ENCODE results near the gene SETD6. TPM values are rescaled to one million over a fixed set of nuclear protein-coding genes. Genes with fewer than 3 reads are reported as not detected.
"Not testable (repeated sequence)": the region's sequence is repeated elsewhere in the genome, so short reads cannot be mapped to it uniquely, and the experiment has no call there.

The SETD6 gene, protein sequence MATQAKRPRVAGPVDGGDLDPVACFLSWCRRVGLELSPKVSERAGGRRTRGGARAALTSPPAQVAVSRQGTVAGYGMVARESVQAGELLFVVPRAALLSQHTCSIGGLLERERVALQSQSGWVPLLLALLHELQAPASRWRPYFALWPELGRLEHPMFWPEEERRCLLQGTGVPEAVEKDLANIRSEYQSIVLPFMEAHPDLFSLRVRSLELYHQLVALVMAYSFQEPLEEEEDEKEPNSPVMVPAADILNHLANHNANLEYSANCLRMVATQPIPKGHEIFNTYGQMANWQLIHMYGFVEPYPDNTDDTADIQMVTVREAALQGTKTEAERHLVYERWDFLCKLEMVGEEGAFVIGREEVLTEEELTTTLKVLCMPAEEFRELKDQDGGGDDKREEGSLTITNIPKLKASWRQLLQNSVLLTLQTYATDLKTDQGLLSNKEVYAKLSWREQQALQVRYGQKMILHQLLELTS
- total RNA-seq = 15.7 and 17.6 TPM in 2 replicates

DNA sequence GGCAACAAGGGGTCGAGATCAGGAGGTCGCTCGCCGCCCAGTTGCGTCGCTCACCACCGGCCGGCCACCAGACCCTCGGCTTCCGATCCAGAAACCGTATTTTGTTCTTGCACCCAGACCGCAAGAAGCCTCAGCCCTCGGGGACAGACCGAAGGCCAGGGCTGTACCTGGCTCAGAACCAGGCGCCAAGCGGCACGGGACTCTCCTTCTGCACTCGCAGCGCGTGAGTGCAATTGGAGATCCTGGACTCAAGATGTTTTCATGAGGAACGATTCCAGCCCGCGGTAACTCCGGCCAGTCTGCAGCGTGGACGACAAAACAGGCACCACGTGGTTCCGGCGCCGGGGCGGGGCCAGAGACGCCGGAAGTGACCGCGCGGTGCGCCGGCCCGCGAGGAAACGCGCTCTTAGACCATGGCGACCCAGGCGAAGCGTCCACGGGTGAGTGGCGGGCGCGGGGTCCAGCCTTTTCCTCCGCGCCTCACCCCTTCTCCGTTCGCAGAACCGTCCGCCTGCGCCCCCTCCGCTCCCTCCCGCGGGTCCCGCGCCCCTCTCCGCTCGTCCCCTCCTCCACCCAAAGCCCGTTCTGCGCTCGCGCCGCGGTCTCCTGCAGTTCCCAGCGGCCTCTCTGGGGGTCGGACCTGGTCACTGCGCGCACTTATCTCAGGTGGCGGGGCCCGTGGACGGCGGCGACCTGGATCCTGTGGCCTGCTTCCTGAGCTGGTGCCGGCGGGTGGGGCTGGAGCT, at the start of gene SETD6:
SETD6 (plus strand) TSS at position 393 of the 746 bp plus-strand sequence; CDS start at position 414, 21 bp downstream.
- intact Hi-C loops (cut with micrococcal nuclease) = loop anchor here (1.0 to 5.0 kb wide), 3 partner anchors 42 to 167 kb away; partner anchors contain the start of genes CNOT1 and SLC38A7

DNA sequence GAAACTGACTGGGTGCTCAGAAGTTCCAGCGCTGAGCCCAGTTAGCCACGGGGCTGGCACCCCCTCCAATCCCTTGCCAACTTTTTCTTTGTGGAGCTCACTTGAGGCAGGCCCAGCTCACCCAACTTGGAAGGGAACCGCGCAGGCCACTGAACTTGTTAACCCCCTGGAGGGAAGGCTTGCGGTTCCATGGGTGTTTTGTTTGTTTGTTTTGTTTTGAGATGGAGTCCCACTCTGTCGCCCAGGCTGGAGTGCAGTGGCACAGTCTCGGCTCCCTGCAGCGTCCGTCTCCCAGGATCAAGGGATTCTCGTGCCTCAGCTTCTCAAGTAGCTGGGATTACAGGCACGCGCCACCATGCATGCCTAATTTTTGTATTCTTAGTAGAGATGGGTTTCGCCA, 49.5 kb upstream of the SETD6 start:
- intact Hi-C loops (cut with micrococcal nuclease) = no loop called here

DNA sequence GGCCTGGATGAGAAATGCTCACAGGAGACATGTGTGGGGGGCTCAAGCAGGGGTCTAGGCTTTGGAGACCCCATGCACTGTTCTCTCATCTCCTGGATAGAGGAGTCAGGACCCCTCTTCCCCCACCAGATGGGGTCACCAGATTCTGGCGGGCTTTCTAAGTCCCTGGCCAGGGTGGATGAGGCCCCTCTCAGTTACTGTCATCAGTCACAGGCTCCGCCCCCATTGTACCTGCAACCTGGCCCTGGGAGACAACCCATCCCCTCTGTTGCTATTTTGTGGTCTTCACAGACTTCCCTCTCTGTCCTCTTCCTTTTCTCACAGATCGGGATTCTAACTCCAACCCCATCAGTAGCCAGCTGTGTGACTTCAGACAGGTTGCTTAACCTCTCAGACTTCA, 48.9 kb upstream of the SETD6 start:
- intact Hi-C loops (cut with micrococcal nuclease) = no loop called here

DNA sequence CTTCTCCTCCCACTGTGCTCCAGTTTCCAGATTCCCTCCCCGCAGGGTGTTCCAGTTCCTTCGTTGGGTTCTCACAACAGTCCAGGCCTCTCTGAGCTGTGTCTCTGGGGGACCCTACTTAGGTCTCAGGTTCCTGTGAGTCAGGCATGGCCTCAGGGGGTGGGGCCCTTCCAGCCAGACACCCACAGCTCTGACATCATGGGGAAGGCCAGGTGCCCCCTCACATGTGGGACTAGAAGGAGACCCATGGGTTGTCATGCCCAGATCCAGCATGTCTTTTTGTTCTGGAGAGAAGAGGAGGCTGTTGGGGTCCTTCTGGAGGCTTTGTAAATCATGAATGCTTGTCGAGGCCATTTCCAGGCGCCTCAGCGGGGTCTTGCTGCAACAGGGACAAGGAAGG, 47.4 kb upstream of the SETD6 start:
- intact Hi-C loops (cut with micrococcal nuclease) = no loop called here

DNA sequence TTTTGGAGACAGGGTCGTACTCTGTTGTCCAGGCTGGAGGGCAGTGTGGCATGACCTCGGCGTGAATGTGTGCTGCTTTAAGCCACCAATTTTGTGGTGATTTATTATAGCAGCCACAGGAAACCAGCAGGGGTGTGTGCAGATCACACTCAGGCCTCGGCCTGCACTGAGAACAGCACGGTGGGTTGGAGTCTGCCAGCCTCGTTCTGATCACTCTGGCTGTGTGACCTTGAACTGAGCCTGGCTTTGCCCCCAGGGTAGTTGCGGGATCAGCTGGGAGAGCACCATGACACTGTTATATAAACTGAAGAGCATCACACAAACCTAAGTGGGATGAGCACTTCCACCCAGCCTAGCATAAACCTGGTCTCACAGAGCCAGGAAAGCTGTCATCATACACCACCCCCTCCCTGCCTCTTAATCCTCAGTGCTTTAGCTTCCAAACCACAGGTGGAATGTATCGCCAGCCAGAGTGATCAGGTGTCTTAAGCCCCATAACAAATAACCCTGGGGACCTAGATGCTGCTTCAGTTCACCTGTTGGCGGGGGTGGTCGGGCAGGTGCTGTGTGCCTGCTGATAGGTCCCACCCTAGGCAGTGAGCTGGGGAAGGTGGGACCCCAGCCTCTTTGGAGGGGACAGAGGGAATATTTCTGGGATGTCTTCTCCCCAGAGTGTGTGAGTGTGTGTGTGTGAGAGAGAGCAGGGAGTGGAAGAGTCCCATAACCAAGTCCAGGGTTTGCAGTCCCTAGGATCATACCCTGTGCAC, 43.9 kb upstream of the SETD6 start:
- intact Hi-C loops (cut with micrococcal nuclease) = no loop called here

DNA sequence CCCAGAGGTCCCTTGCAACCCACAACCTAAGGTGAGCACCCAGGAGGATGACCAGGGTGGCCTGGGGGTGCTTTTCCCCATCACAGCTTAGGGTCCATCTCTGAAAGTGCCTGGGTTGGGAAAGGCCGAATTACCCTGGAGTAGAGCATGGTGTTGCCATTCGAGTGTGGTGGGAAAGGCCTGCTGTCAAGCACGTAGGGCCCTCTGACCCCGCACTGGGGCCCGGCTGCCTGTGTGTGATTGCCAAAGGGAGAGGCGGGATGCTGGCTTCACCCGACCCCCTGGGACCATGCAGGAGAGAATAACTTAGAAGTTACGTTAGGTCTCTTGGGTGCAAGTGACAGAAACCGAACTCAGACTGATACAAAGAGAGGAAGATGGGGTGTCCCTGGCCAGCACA, 43.1 kb upstream of the SETD6 start:
- intact Hi-C loops (cut with micrococcal nuclease) = no loop called here

DNA sequence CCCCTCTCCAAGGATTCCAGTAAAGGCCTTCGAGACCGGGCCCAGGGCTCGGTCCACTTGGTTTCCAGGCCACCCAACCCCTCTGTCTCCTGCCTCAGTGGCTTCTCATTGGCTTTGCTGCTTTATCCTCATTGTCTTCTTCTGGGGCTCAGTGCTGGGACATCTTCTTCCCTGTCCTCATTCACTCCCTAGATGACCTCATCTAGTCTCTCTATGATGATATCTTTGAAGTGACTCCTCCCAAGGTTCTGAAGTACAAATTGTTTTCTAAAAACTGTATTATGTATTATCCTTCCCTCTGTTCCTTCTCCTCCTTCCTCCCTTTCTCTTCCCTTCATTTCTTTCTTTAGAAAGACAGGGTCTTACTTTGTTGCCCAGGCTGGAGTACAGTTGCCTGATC, 42.5 kb upstream of the SETD6 start:
- intact Hi-C loops (cut with micrococcal nuclease) = no loop called here

DNA sequence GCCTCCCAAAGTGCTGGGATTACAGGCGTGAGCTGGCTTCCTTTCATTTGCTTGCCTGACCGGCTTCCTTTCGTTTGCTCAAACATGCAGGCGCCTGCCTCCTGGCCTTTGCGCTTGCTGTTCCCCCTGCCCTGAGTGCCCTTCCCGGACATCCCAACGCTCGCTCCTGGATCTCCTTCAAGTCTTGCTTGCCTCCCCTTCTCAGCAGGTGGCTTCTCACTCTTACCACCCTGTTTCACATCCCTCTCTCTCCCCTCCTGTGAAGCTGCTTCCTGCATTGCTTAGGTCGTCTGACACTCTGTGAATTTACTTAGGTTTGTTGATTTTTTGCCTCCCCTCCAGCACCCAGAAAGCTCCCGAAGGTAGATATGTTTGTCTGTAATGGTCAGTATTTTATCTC, 41.0 kb upstream of the SETD6 start:
- intact Hi-C loops (cut with micrococcal nuclease) = no loop called here

DNA sequence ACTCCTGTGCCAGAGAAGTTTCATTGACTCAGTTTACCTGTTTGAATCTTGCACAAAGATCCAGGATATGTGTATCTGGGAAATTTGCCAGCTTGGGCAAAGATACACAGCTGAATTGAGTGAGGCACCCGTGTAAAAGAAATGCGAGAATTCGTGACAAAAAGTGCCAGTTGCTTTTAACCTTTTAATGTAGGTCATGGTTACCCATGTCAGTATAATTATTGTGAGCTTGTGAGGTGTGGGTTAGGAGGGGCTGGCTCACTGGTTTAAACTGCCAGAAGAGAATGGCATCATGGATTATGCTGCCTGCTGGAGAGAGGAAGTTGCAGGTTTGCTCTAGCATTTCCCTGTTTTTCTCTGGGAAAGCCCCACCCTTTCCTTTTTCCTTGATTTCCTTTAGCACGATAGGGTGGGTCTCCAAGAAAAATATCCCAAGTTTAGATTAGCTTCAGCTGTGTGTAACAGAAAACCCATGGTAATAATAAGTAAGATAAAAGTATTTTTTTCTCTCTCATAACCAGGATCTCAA, 40.2 kb upstream of the SETD6 start:
- intact Hi-C loops (cut with micrococcal nuclease) = no loop called here

DNA sequence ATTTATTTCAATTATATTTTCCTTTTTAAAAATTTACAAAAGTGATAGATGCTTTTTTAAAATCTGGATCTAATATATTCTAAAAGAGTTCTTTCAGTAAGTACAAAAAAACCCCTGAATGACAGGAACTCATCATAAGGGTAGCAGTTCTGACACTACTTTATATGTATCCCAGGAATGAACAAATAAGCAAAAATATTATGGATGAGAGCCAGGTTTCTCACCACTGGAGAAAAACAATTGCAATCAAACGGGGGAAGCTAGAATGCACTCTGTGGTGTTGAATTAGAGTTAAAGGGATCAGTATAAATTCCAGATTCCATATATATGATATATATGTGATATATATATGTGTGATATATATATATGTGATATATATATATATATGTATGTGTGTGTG, 38.5 kb upstream of the SETD6 start:
- intact Hi-C loops (cut with micrococcal nuclease) = no loop called here

DNA sequence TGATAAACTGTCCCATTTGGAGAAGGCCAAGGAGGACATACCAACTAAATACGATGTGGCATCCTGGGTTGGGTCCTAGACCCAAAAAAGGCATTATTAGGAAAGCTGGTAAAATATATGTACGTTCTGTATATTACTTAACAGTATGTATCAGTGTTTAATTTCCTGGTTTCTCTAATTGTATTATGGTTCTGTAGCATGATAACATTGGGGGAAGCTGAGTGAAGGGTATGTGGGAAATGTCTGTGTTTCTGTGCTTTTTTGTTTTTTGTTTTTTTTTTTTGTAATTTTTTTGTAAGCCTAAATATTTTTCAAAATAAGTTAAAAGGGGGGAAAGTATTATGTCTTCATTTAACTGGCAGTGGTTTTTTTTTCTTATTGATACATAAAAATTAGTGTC, 36.9 kb upstream of the SETD6 start:
- intact Hi-C loops (cut with micrococcal nuclease) = no loop called here

DNA sequence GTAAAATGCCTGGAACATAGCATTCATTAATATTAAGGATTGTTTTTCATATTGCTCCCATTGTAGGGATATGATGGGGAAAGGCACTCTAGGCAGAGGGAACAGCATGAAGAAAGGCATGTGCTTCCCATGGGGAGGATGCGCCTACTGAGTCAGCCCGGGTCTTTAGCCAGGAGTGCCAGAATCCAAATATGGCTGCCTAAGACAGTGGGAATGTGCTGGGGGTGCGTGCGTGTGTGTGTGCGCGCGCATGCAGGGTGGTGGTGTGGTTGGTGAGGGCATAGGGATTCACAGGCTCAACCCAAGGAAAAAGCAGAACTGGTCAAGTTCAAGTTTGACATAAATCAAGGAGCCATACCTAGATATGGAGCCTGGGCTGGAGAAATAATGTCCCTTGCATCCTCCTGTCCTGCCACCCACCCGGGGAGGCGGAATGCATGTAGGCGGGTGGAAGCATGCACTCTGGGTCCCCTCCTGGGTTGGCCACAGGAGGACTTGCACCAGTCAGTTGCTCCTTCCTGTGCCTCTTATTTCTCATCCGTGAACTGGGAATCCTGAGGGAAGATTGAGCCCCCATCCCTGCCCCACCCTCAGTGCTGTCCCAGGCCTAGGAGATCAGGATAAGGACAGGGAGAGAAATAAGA, 34.0 kb upstream of the SETD6 start:
- intact Hi-C loops (cut with micrococcal nuclease) = no loop called here

DNA sequence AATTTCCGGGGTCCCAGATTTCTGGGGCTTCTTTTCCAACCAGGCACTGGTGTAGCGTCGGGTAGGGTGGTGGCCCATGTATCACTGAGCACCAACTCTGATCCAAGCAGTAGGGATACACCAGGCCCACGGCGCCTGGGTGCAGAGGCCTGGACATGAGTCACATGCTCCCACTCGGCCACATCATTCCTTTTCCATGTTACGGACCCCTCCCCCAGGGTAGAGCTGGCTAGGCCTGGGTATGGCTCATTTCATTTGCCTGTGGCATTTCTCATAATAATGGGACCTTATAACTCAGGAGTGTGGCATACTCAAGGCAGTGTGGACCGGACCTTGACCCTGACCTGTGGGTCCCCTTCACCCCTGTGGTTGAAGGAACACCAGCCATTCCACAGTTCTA, 33.4 kb upstream of the SETD6 start:
- intact Hi-C loops (cut with micrococcal nuclease) = no loop called here

DNA sequence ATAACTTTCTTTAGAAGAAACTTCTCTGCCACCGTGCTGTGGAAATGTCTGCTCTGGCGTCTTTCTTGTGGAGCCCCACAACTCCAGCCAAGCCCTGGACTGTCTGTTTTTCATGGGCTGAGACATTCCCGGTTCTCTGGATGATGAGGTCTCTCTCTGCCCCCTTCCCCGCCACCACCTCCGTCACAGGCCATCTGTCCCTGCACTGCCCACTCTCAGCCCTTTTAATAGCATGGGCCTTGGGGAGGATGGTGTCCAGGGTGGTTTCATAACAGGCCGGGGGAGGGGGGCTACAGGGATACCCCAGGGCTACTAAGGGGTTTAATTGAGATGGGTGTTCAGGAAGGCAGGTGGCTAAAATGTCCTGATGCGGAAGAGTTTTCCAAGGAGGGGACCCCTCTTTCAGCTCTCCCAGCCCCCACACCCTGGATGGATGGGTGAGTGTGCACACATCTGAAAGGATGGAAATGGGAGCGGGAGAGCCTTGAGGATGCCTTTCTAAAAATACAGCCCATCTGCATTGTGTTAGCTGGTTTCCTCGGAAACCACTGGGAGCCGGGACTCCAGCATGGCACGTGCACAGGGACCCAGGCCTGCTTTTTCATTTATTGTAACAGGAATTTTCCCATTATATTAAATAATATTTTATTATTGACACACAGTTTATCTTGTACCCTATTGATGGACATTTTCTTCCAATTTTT, 30.0 kb upstream of the SETD6 start:
- intact Hi-C loops (cut with micrococcal nuclease) = no loop called here

DNA sequence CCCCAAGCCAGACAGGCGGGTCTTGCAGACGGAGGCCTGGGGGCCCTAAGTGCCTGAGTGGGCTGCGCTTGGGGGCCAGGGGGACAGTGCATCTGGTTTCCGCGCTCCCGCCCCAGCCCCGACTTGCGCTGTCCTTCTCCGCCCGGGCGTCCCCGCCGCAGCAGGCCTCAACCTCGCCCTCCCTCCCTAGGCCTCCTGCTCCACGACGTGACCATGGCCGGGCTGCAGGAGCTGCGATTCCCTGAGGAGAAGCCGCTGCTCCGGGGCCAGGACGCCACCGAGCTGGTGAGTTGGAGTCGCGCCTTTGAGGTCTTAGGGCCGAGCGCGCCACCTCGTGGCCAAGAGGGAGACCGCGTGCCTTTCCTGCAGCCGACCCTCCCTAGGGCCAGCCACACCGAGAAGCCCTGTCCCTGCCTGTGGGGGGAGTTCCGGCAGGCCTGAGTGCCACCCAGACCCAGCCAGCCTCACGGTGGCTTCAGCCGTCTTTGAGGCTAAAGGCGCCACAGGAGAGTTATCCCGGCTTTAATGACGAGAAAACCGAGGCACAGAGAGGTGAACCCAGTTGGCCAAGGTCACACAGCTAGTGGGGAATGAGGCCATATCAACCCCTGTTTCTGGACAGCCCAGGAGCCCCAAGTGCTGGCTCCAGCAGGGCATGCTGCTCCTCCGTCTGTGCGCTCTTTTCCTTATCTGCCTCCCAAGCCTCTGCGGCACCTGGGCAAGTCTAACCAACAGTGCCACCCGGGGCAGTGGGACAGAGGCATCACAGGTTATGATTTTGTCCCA, 27.6 kb upstream of the SETD6 start:
- intact Hi-C loops (cut with micrococcal nuclease) = loop anchor here (1.0 to 2.0 kb wide), 2 partner anchors 143 to 151 kb away; no protein-coding TSS in a partner anchor

DNA sequence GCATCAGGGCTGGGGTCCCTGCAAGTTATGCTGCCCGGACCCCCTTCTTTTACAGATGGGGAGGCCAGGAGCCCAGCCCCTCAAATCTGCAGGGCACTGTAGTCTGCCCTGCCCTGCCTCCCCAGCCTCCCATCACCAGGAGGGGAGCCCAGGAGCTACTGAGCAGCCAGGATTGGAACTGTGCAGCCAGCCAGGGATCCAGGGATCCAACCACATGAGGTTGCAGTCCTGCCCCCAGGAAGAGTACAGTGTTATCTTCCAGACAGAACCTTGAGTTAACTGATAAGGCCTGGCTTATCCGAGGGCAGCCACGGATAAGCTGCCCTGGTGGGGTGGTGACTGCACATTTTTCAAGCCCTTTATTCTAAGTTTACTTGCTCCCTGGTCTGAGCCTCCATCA, 26.8 kb upstream of the SETD6 start:
- intact Hi-C loops (cut with micrococcal nuclease) = no loop called here

DNA sequence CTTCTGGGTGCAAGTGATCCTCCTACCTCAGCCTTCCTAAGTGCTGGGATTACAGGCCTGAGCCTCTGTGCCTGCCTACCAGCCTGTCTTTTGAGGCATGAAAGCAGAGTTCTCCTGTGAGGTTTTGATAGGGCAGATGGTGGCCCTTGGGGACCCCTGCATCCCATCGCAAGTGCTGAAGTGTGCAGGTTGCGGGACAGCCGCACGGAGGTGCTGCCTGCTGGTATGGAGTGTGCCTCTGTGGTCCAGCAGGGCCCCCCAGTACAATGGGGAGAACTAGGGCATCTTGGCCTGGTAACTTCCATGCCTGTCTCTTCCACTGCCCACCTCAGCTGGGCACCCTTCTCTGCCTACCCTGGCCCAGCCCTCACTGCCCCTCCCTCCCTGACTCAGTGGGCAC, 25.3 kb upstream of the SETD6 start:
- intact Hi-C loops (cut with micrococcal nuclease) = no loop called here

DNA sequence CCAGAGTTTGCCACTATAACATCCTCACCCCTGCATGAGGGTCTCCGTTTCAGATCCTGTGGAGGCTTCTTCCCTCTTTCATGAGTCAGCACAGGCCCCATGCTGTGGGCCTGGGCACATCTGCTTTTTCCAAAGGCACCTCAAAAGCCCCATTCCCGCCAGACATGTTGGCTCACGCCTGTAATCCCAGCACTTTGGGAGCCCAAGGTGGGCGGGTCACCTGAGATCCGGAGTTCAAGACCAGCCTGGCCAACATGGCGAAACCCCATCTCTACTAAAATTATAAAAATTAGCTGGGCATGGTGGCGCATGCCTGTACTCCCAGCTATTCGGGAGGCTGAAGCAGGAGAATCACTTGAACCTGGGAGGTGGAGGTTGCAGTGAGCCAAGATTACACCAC, 24.8 kb upstream of the SETD6 start:
- intact Hi-C loops (cut with micrococcal nuclease) = not testable (repeated sequence)

DNA sequence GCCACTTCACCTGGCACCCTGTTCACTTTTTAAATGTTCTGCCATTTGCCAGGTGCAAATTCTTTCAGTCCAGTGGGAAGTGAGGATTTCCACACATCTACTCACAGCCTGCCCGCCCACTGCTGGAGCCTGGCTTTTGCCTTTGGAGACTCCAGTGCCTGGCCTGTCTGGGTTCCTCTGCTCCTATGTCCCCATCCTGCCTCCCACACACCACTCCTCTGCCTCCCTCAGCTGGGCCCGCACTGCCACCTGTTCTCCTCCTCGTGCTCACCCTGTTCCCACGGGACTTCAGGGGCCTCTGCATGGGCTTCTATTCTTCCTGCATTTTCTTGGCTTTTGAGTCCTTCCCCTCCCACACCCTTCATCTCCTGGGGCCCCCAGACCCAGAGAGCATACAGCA, 23.3 kb upstream of the SETD6 start:
- intact Hi-C loops (cut with micrococcal nuclease) = no loop called here

DNA sequence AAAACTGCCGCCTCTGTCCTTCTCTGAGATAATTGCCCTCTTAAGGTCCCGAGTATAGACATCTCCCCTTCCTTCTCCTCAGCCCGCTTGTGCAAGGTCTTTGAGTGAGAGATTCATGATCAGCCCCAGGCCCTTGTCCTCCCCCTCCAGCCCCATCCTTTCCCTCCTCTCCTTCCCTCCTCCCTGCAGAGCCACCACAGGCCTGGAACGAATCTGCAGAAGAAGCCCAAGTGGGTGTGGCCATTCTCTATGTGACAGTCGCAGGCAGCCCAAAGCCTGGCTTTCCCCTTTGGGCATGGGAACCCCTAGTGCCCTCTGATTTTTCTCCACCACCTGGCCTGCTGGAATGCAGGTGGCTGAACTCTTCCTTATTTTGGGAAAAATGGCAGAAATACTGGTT, 22.6 kb upstream of the SETD6 start:
- intact Hi-C loops (cut with micrococcal nuclease) = no loop called here

Measured in T-helper 2 cell treated with Interferon-gamma antibody and Interleukin-4, amounts not matched to agents 100 ng/mL and 5 ng/mL, for 36 hours (primary cell).